Measurements from ENCODE around the gene SLC43A3. TPM values are rescaled to one million over a fixed set of nuclear protein-coding genes. Genes with fewer than 3 reads are reported as not detected.

Gene SLC43A3
- total and polyA plus RNA-seq, 9 of the 15 experiments (the other 6 are each of a cell fraction or from before 2014, with no cell fraction given) = 63.7 to 281 (median 139) TPM

DNA sequence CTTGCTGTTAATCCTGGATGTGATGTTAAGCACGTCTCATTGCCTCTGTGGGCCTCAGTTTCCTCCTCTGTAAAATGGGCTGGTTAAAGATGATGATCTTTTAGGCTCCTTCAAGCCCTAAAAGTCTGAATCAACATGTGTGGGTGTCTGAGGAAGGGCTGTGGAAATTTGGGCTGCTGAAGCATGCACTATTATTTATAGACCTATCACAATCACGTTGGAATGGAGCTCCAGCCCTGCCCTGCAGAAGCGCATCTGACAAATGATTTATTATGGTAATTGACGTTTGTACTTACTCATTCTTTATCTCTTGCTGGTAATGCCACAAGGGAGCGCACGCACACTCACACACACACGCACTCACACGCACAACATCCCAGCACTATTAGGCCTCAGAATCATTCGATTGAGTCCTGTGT lies 68.4 kb downstream of the SLC43A3 start:
- H3K9ac ChIP-seq (ENCODE audit: insufficient read depth in 1 of 2, low read depth in 2 of 2, low read length in 2 of 2) = peak overlapping the region in 1 of 2 experiments; percentile 38; a peak in 1 of 4 replicates
- H3K4me3 ChIP-seq = no peak overlapping the region
- no peaks in the 10 kb centered on the region for H3K27me3 ChIP-seq (ENCODE audit: control insufficient read depth in 2 of 2, insufficient read depth in 2 of 2, low read length in 2 of 2)
- H3K79me2 ChIP-seq (ENCODE audit: control insufficient read depth, insufficient read depth, low read length) = no peaks in the 10 kb centered on the region
- no peaks in the 10 kb centered on the region for H3K9me1 ChIP-seq (ENCODE audit: control insufficient read depth, insufficient read depth, low read length)
- H3K4me1 ChIP-seq (replicated peaks in 1 of 2; ENCODE audit: control insufficient read depth in 2 of 2, insufficient read depth in 2 of 2, low read length in 2 of 2) = peaks cover 17 to 29% of the 10 kb centered on the region in 2 experiments
- no peaks in the 10 kb centered on the region for H3K9me3 ChIP-seq (replicated peaks; ENCODE audit: control insufficient read depth, insufficient read depth, low read depth, low read length)
- H3K4me2 ChIP-seq (ENCODE audit: insufficient read depth, low read length) = no peak overlapping the region; the same call in 1 of the 2 replicates
- POLR2A ChIA-PET = interaction anchor here (1.0 to 1.6 kb wide), 4 partner anchors 10 to 38 kb away, joined by 3 to 5 read pairs (median 4); no protein-coding TSS in a partner anchor
- in situ Hi-C loops (cut with MboI) (no loop called here), intact Hi-C loops (cut with micrococcal nuclease) (loop anchor here (2.0 kb wide), 1 partner anchor 44 kb away; no protein-coding TSS in a partner anchor)
- H2AFZ ChIP-seq (ENCODE audit: low read depth, low read length) = peak overlapping the region; percentile 38; the same call in 1 of the 2 replicates
- CTCF ChIA-PET (ENCODE audit: low intra/inter-chr PET ratio) = no interaction called here
- no peaks in the 10 kb centered on the region for H4K20me1 ChIP-seq (replicated peaks; ENCODE audit: control insufficient read depth, insufficient read depth, low read length)
- WGBS (ENCODE audit: insufficient coverage, low coverage, missing lambda C conversion rate) = 14% methylated on average over 8 of the region's 9 CpGs
- no peaks in the 10 kb centered on the region for H3K36me3 ChIP-seq (ENCODE audit: control insufficient read depth, insufficient read depth, low read length)
- FAIRE-seq (peak; percentile 57), DNase-seq (ENCODE audit: extremely low read depth in 1 of 4, low spot score in 3 of 4) (peak in 1 of 4 experiments; percentile 44), ATAC-seq (peak; percentile 37)
- no TSS peak for BruUV-seq (replicated peaks)
- no peak overlapping the region for H3K27ac ChIP-seq (ENCODE audit: extremely low read depth, low read depth, low read length)
- TF ChIP-seq VEZF1 (CRISPR knock-in tag; IDR thresholded peaks at IDR 0.05) (no peak), FOXJ3 (CRISPR knock-in tag; IDR thresholded peaks at IDR 0.05) (no peak), GATA2 (CRISPR knock-in tag; IDR thresholded peaks at IDR 0.05) (peak; percentile 50), ZNF639 (CRISPR knock-in tag; conservative IDR thresholded peaks at IDR 0.05 in 1 of 2, IDR thresholded peaks at IDR 0.05 in 1 of 2) (0 out of 4 replicates have a peak, but pooled peaks of 1 of the 2 experiments have one; percentile 23), CUX1 (CRISPR knock-in tag; IDR thresholded peaks at IDR 0.05) (no peak)
- TF ChIP-seq, protein P1, sequence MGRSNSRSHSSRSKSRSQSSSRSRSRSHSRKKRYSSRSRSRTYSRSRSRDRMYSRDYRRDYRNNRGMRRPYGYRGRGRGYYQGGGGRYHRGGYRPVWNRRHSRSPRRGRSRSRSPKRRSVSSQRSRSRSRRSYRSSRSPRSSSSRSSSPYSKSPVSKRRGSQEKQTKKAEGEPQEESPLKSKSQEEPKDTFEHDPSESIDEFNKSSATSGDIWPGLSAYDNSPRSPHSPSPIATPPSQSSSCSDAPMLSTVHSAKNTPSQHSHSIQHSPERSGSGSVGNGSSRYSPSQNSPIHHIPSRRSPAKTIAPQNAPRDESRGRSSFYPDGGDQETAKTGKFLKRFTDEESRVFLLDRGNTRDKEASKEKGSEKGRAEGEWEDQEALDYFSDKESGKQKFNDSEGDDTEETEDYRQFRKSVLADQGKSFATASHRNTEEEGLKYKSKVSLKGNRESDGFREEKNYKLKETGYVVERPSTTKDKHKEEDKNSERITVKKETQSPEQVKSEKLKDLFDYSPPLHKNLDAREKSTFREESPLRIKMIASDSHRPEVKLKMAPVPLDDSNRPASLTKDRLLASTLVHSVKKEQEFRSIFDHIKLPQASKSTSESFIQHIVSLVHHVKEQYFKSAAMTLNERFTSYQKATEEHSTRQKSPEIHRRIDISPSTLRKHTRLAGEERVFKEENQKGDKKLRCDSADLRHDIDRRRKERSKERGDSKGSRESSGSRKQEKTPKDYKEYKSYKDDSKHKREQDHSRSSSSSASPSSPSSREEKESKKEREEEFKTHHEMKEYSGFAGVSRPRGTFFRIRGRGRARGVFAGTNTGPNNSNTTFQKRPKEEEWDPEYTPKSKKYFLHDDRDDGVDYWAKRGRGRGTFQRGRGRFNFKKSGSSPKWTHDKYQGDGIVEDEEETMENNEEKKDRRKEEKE (IDR thresholded peaks at IDR 0.05; ENCODE audit: borderline replicate concordance in 1 of 2, control insufficient read depth in 1 of 2, low read depth in 2 of 2, low read length in 1 of 2) = no peak

Measured in K562 (cell line).